Calu3 (cell line): ENCODE results near the gene CFAP43. TPM values are rescaled to one million over a fixed set of nuclear protein-coding genes. Genes with fewer than 3 reads are reported as not detected.
A peak's percentile ranks its signal among the peaks of the same experiment; 100 is the strongest.

Experiments
- Bru-seq: library from RNA; stranded (reverse); fragments of 400-500 nt; gene quantifications from one replicate; lab custom pipeline; 2021; lab: Mats Ljungman, UMichigan
- BruChase-seq, 2 experiments: library from RNA; stranded (reverse); fragments of 400-500 nt; gene quantifications; one replicate each; lab custom pipeline; 2021; lab: Mats Ljungman, UMichigan
- BruUV-seq: library from RNA; stranded (reverse); fragments of 400-500 nt; replicated peaks from 2 replicates; lab custom pipeline; 2021; lab: Mats Ljungman, UMichigan
- CTCF ChIA-PET: fragments of 300-600 bp; sonication (Branson Sonifier 250); formaldehyde crosslinking; loops from one replicate; lab custom pipeline; 2022; ENCODE audit warnings: antibody characterized with exemption; lab: Charles Lee
- DNase-seq: peaks from one replicate; pipeline ENCODE4 v3.0.0; 2022
- H3K27ac Mint-ChIP-seq: one replicate; pipeline ENCODE4 v1.8.0; 2022; ENCODE audit warnings: mixed read lengths; ENCODE audit not compliant: unreplicated experiment
- H3K27me3 Mint-ChIP-seq: one replicate; pipeline ENCODE4 v1.8.0; 2022; ENCODE audit warnings: mixed read lengths; ENCODE audit not compliant: unreplicated experiment
- H3K36me3 Mint-ChIP-seq: one replicate; pipeline ENCODE4 v1.8.0; 2022; ENCODE audit warnings: mild to moderate bottlenecking, moderate library complexity, mixed read lengths; ENCODE audit not compliant: insufficient read depth, unreplicated experiment
- H3K4me1 Mint-ChIP-seq: one replicate; pipeline ENCODE4 v1.8.0; 2022; ENCODE audit warnings: mild to moderate bottlenecking, low read depth, mixed read lengths; ENCODE audit not compliant: unreplicated experiment
- H3K4me3 Mint-ChIP-seq: one replicate; pipeline ENCODE4 v1.8.0; 2022; ENCODE audit warnings: mild to moderate bottlenecking, low read depth, moderate library complexity, mixed read lengths; ENCODE audit not compliant: unreplicated experiment
- H3K9me3 Mint-ChIP-seq: one replicate; pipeline ENCODE4 v1.8.0; 2022; ENCODE audit warnings: low read depth, mixed read lengths; ENCODE audit not compliant: unreplicated experiment
- CTCF ChIP-seq: fragments of 200-600 bp; IDR thresholded peaks from one replicate; pipeline ENCODE4 v1.8.0; 2022; ENCODE audit warnings: antibody characterized with exemption; ENCODE audit not compliant: unreplicated experiment
- intact Hi-C: fragments of 100-400 bp; cut with micrococcal nuclease; formaldehyde crosslinking; loops from one replicate; pipeline ENCODE4 v1.10.0; 2022; ENCODE audit not compliant: unreplicated experiment
- long read RNA-seq: library from polyadenylated mRNA; stranded (forward); transcript quantifications from one replicate; pipeline ENCODE4 v2.0.0, GENCODE V29; 2022
- total RNA-seq: library from RNA; stranded (reverse); gene quantifications from 2 replicates; pipeline ENCODE4 v1.2.3, GENCODE V29; 2022

The CFAP43 gene
- total RNA-seq (0.94 and 1.1 TPM in 2 replicates), Bru-seq, nascent RNA (percentile 31 among the genes with signal in this experiment), BruChase-seq, experiment 1, labeled RNA remaining after a 6-hour chase (percentile 26 among the genes with signal in this experiment), BruChase-seq, experiment 2, labeled RNA remaining after a 2-hour chase (percentile 25 among the genes with signal in this experiment)
- long read RNA-seq, partial matches to known transcripts: 0 of 1 reads
- long read RNA-seq, other reads (novel, unspliced or antisense): 1 of 1 reads

GRCh38 chr10:104231784-104232612 lies at the start of gene CFAP43:
Gene CFAP43 (minus strand): TSS chr10:104232364. CDS start chr10:104232246, 118 bp downstream.
- intact Hi-C loops: no loop called here
- CTCF ChIA-PET: no interaction called here

GRCh38 chr10:104281694-104282093 lies 49.5 kb upstream of the CFAP43 start:
- no TSS peak for BruUV-seq
- no peaks in the 10 kb centered on the region for H3K27me3 Mint-ChIP-seq
- H3K27ac Mint-ChIP-seq: no peak overlapping the region
- CTCF ChIA-PET: no interaction called here
- no peak for DNase-seq
- intact Hi-C loops: no loop called here
- no peak overlapping the region for H3K4me3 Mint-ChIP-seq
- no peak for TF ChIP-seq CTCF
- no peaks in the 10 kb centered on the region for H3K9me3 Mint-ChIP-seq
- peaks cover 9% of the 10 kb centered on the region for H3K36me3 Mint-ChIP-seq
- peaks cover 5% of the 10 kb centered on the region for H3K4me1 Mint-ChIP-seq

More at GRCh38 chr10:104231784-104232612, at the start of gene CFAP43:
- Mint-ChIP-seq H3K36me3 (peaks cover 20% of the 10 kb centered on the region), H3K9me3 (no peaks in the 10 kb centered on the region), H3K27me3 (peaks cover 16% of the 10 kb centered on the region), H3K27ac (peak within 1 kb of the TSS; percentile 94), H3K4me3 (peak within 1 kb of the TSS; percentile 88), H3K4me1 (peaks cover 9% of the 10 kb centered on the region)
- DNase-seq: peak; percentile 96
- TF ChIP-seq CTCF: no peak
- no TSS peak for BruUV-seq

GRCh38 chr10:104279550-104280259 lies 47.5 kb upstream of the CFAP43 start:
- no TSS peak for BruUV-seq
- H3K4me3 Mint-ChIP-seq: no peak overlapping the region
- H3K27ac Mint-ChIP-seq: no peak overlapping the region
- H3K9me3 Mint-ChIP-seq: no peaks in the 10 kb centered on the region
- TF ChIP-seq CTCF: no peak
- H3K36me3 Mint-ChIP-seq: peaks cover 20% of the 10 kb centered on the region
- CTCF ChIA-PET: no interaction called here
- peaks cover 5% of the 10 kb centered on the region for H3K4me1 Mint-ChIP-seq
- intact Hi-C loops: no loop called here
- no peaks in the 10 kb centered on the region for H3K27me3 Mint-ChIP-seq
- DNase-seq: no peak

- Mint-ChIP-seq H3K27me3 (no peaks in the 10 kb centered on the region), H3K4me3 (no peak overlapping the region), H3K4me1 (peaks cover 5% of the 10 kb centered on the region), H3K36me3 (peaks cover 23% of the 10 kb centered on the region), H3K27ac (no peak overlapping the region), H3K9me3 (no peaks in the 10 kb centered on the region)
- no peak for TF ChIP-seq CTCF
- intact Hi-C loops: no loop called here
- no peak for DNase-seq
- CTCF ChIA-PET: no interaction called here
- no TSS peak for BruUV-seq
Measured at GRCh38 chr10:104277785-104278184, 45.6 kb upstream of the CFAP43 start.
